Liver (tissue), 2 donors: ENCODE measurements around the gene PNCK.

Experiments used
- CTCF ChIP-seq: fragments of 150-350 bp; IDR thresholded peaks from 2 replicates; pipeline ENCODE4 v1.5.1; 2017; ENCODE audit warnings: improper control_type of control experiment, low read depth, low read length; ENCODE audit not compliant: missing input control
- MAX ChIP-seq: IDR thresholded peaks from 2 replicates; pipeline ENCODE4 v1.6.1; 2016; ENCODE audit warnings: antibody characterized with exemption
- donor health status: healthy.

GRCh38 chrX:153702336-153703035, 28.9 kb upstream of the PNCK start:
- TF ChIP-seq MAX (no peak), CTCF (no peak)
